Measurements from ENCODE around the gene ARHGAP27.

Gene ARHGAP27

DNA sequence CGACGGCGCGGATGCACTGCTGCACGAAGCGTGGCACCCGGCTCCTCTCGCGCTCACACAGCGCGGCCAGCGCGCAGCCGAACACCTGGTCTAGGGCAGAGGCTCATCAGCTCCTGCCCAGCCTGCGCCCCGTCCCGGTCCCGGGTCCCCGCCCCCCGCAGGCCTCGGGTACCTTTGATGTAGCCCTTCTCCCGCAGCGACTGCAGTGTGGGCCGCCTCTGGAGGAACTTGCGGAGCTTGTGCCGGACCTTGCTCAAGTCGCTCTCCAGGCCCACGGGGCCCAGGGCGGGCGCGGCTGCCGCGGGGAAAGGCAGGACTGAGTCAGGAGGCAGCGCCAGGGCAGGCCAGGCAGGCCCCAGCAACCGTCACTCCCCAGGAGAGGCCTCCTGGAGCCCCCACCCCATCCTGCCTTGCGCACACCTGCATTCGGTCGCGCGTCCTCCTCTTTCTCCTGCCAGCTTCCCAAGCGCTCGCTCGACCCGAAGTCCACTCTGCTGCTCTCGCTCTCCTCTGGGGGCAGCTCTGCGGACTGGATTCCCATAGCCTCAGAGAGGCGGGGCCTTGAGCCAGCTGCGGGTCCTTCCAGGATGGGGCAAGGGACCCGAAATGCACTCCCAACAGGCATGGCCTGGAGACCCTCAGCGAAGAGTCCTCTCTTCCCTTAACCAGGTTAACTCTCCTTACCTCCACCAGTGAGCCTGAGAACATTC is 36.0 kb downstream of the ARHGAP27 start:
- Histone ChIP-seq H3K27ac (replicated peaks; ENCODE audit: low read length) (no peak overlapping the region), H3K79me1 (ENCODE audit: low read depth, low read length) (no peaks in the 10 kb centered on the region), H2AFZ (ENCODE audit: low read length) (no peak overlapping the region), H3K14ac (ENCODE audit: low read length) (peak overlapping the region; percentile 51), H3K9me3 (replicated peaks in 1 of 2; ENCODE audit: control insufficient read depth in 2 of 2, insufficient read depth in 1 of 2, low read depth in 1 of 2, low read length in 2 of 2) (peaks cover 1 to 4% of the 10 kb centered on the region in 2 donors), H3K4me3 (ENCODE audit: low read length in 2 of 2) (no peak overlapping the region), H3K4ac (ENCODE audit: low read length) (no peak overlapping the region), H4K91ac (ENCODE audit: low read depth, low read length, poor library complexity) (no peak overlapping the region), H4K8ac (ENCODE audit: low read depth, low read length) (no peak overlapping the region), H2AK5ac (ENCODE audit: low read depth, low read length) (peak overlapping the region; percentile 96), H2BK15ac (ENCODE audit: low read length) (no peak overlapping the region), H2BK120ac (ENCODE audit: low read depth, low read length) (no peak overlapping the region), H2BK5ac (ENCODE audit: low read length) (no peak overlapping the region), H3K18ac (ENCODE audit: low read length) (peak overlapping the region; percentile 36), H3K4me2 (ENCODE audit: insufficient read depth, low read length, poor library complexity, severe bottlenecking) (no peak overlapping the region), H3K9ac (ENCODE audit: low read depth, low read length, poor library complexity) (no peak overlapping the region), H2BK12ac (ENCODE audit: low read length) (no peak overlapping the region), H3K23ac (ENCODE audit: low read depth, low read length, poor library complexity) (peak overlapping the region; percentile 67), H3K36me3 (replicated peaks in 1 of 2; ENCODE audit: control insufficient read depth in 2 of 2, insufficient read depth in 2 of 2, low read length in 2 of 2) (no peaks in the 10 kb centered on the region), H3K4me1 (ENCODE audit: control insufficient read depth in 2 of 2, insufficient read depth in 1 of 2, low read depth in 1 of 2, low read length in 2 of 2) (peaks cover 0 to 6% of the 10 kb centered on the region in 2 donors), H3K27me3 (ENCODE audit: control insufficient read depth in 3 of 3, insufficient read depth in 3 of 3, low read depth in 1 of 3, low read length in 3 of 3) (no peaks in the 10 kb centered on the region)
- no CpG with 5 or more reads among the region's 50 CpGs for WGBS, 2 donors (ENCODE audit: extremely low coverage in 2 of 2, insufficient read length in 2 of 2, insufficient replicate concordance in 1 of 2)
- DNase-seq (ENCODE audit: low spot score), result no peak

DNA sequence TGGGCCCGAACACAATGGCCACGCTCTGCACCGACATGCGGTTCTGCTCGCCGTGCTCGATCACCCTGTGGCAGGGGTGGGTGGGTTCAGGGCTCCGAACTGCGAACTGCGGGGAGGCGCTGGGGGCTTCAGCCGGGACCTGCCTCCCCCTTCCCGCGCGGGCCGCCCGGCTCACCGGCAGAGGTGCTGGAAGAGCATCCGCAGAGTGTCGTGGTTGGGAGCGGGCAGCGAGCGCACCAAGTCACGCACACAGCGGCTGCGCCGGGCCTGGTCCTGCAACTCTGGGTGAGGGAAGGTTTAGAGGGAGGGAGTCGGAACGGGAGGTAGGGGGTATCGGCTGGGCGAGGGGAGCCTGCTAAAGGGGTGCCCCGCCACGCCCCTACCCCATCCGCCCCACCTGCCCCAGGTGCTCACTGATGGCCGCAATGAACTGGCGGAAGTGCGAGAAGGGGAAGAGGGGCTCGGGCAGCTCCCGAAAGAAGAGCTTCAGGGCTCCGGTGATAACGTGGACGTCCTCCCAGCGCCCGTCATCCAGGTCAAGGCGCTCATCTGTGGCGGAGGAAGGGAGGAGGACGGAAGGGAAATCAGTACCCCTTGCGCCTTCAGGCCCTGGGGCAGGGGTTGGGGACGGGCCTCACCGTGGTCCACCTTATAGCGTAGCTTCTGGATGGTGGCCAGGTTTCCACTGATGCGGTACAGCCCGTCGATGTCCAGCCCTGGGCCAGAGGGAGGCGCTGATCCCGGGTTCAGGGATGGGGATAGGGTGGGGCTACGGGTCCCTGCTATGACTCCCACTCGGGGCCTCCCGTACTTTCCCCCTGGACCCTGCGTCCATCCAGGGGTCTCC is 36.9 kb downstream of the ARHGAP27 start:
- WGBS, 2 donors (ENCODE audit: extremely low coverage in 2 of 2, insufficient read length in 2 of 2, insufficient replicate concordance in 1 of 2), result no CpG with 5 or more reads among the region's 60 CpGs
- H2BK12ac ChIP-seq (ENCODE audit: low read length), result peak overlapping the region; percentile 75
- peak overlapping the region; percentile 97 for H3K18ac ChIP-seq (ENCODE audit: low read length)
- peak overlapping the region; percentile 94 for H3K4ac ChIP-seq (ENCODE audit: low read length)
- H2BK120ac ChIP-seq (ENCODE audit: low read depth, low read length), result peak overlapping the region; percentile 33
- no peak overlapping the region for H3K4me2 ChIP-seq (ENCODE audit: insufficient read depth, low read length, poor library complexity, severe bottlenecking)
- peaks cover 0 to 6% of the 10 kb centered on the region in 2 donors for H3K4me1 ChIP-seq (ENCODE audit: control insufficient read depth in 2 of 2, insufficient read depth in 1 of 2, low read depth in 1 of 2, low read length in 2 of 2)
- no peaks in the 10 kb centered on the region for H3K79me1 ChIP-seq (ENCODE audit: low read depth, low read length)
- peak overlapping the region; percentile 58 for H3K14ac ChIP-seq (ENCODE audit: low read length)
- peak overlapping the region; percentile 88 for H4K91ac ChIP-seq (ENCODE audit: low read depth, low read length, poor library complexity)
- peak overlapping the region; percentile 66 for H4K8ac ChIP-seq (ENCODE audit: low read depth, low read length)
- H3K27me3 ChIP-seq (ENCODE audit: control insufficient read depth in 3 of 3, insufficient read depth in 3 of 3, low read depth in 1 of 3, low read length in 3 of 3), result peaks cover 0 to 5% (median 0%) of the 10 kb centered on the region in 3 experiments
- DNase-seq (ENCODE audit: low spot score), result no peak
- H2AFZ ChIP-seq (ENCODE audit: low read length), result peak overlapping the region; percentile 85
- peak overlapping the region; percentile 67 for H3K23ac ChIP-seq (ENCODE audit: low read depth, low read length, poor library complexity)
- peak overlapping the region; percentile 71 for H3K9ac ChIP-seq (ENCODE audit: low read depth, low read length, poor library complexity)
- H3K27ac ChIP-seq (replicated peaks; ENCODE audit: low read length), result no peak overlapping the region
- H3K9me3 ChIP-seq (replicated peaks in 1 of 2; ENCODE audit: control insufficient read depth in 2 of 2, insufficient read depth in 1 of 2, low read depth in 1 of 2, low read length in 2 of 2), result peaks cover 1 to 4% of the 10 kb centered on the region in 2 donors
- no peak overlapping the region for H2BK5ac ChIP-seq (ENCODE audit: low read length)
- no peak overlapping the region for H3K4me3 ChIP-seq (ENCODE audit: low read length in 2 of 2)
- peak overlapping the region; percentile 96 for H2AK5ac ChIP-seq (ENCODE audit: low read depth, low read length)
- H3K36me3 ChIP-seq (replicated peaks in 1 of 2; ENCODE audit: control insufficient read depth in 2 of 2, insufficient read depth in 2 of 2, low read length in 2 of 2), result no peaks in the 10 kb centered on the region
- peak overlapping the region; percentile 97 for H2BK15ac ChIP-seq (ENCODE audit: low read length)

DNA sequence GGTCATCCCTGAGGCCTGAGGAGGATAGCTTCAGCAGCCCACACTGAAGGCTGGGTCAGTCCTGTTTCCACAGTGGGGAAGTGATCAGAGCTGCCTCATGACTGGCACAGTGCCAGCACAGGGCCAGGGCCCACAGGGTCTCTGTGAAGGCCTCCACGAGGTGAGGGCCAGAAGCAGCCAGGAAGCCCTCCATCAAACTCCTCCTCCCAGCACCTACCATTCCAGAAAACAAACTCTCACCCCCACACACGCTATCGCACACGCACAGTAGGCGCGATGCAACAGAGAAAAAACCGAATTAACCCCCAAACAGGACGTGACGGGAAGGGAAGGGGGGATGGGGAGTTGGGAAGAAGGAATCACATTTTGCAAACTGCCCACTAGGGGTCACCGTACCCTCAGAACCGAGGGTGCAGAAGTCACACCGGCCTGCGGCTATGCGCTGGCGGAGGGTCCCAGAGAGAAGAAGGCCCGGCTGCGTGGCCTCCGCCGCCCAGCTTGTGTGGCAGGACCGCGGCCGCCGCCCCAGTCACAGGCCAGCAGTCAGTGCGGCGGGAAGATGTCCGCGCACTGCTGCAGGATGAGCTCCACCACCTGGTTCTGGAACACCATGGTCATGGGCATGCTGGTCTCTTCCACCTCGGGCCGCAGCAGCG is 37.6 kb downstream of the ARHGAP27 start:
- H3K9me3 ChIP-seq (replicated peaks in 1 of 2; ENCODE audit: control insufficient read depth in 2 of 2, insufficient read depth in 1 of 2, low read depth in 1 of 2, low read length in 2 of 2), result peaks cover 1 to 4% of the 10 kb centered on the region in 2 donors
- H3K4me3 ChIP-seq (ENCODE audit: low read length in 2 of 2), result peak overlapping the region in 1 of 2 donors; percentile 12
- H3K27me3 ChIP-seq (ENCODE audit: control insufficient read depth in 3 of 3, insufficient read depth in 3 of 3, low read depth in 1 of 3, low read length in 3 of 3), result peaks cover 0 to 7% (median 0%) of the 10 kb centered on the region in 3 experiments
- H3K4ac ChIP-seq (ENCODE audit: low read length), result peak overlapping the region; percentile 94
- peak overlapping the region; percentile 97 for H3K18ac ChIP-seq (ENCODE audit: low read length)
- H4K91ac ChIP-seq (ENCODE audit: low read depth, low read length, poor library complexity), result peak overlapping the region; percentile 88
- H3K9ac ChIP-seq (ENCODE audit: low read depth, low read length, poor library complexity), result peak overlapping the region; percentile 71
- H3K4me2 ChIP-seq (ENCODE audit: insufficient read depth, low read length, poor library complexity, severe bottlenecking), result no peak overlapping the region
- peak overlapping the region; percentile 97 for H2BK15ac ChIP-seq (ENCODE audit: low read length)
- no CpG with 5 or more reads among the region's 30 CpGs for WGBS, 2 donors (ENCODE audit: extremely low coverage in 2 of 2, insufficient read length in 2 of 2, insufficient replicate concordance in 1 of 2)
- H3K36me3 ChIP-seq (replicated peaks in 1 of 2; ENCODE audit: control insufficient read depth in 2 of 2, insufficient read depth in 2 of 2, low read length in 2 of 2), result no peaks in the 10 kb centered on the region
- H2BK120ac ChIP-seq (ENCODE audit: low read depth, low read length), result peak overlapping the region; percentile 33
- peak overlapping the region; percentile 40 for H3K23ac ChIP-seq (ENCODE audit: low read depth, low read length, poor library complexity)
- peaks cover 0 to 6% of the 10 kb centered on the region in 2 donors for H3K4me1 ChIP-seq (ENCODE audit: control insufficient read depth in 2 of 2, insufficient read depth in 1 of 2, low read depth in 1 of 2, low read length in 2 of 2)
- DNase-seq (ENCODE audit: low spot score), result peak; percentile 78
- H2AFZ ChIP-seq (ENCODE audit: low read length), result peak overlapping the region; percentile 85
- peak overlapping the region; percentile 89 for H4K8ac ChIP-seq (ENCODE audit: low read depth, low read length)
- no peak overlapping the region for H2BK5ac ChIP-seq (ENCODE audit: low read length)
- H2AK5ac ChIP-seq (ENCODE audit: low read depth, low read length), result peak overlapping the region; percentile 96
- H3K79me1 ChIP-seq (ENCODE audit: low read depth, low read length), result no peaks in the 10 kb centered on the region
- peak overlapping the region; percentile 58 for H3K14ac ChIP-seq (ENCODE audit: low read length)
- H3K27ac ChIP-seq (replicated peaks; ENCODE audit: low read length), result no peak overlapping the region
- H2BK12ac ChIP-seq (ENCODE audit: low read length), result peak overlapping the region; percentile 97

Data from neuronal stem cell (in vitro differentiated cells).